HEK293 (cell line): ENCODE data around the gene TIAM1.

ENCODE experiments used
- CTCF ChIA-PET: fragments of 350-600 bp; formaldehyde crosslinking; extraction: SDS; loops from one replicate; lab custom pipeline; 2021; ENCODE audit warnings: antibody characterized with exemption; lab: Yijun Ruan, JAX
- POLR2A ChIA-PET: fragments of 300-600 bp; formaldehyde crosslinking; extraction: SDS; loops from one replicate; lab custom pipeline; 2020; ENCODE audit warnings: antibody characterized with exemption, inconsistent platforms; lab: Yijun Ruan, JAX
- H3K27ac ChIP-seq: fragments of 200-500 bp; sonication (Bioruptor generic); 2 replicates; pipeline ENCODE4 v1.5.1; 2014; ENCODE audit warnings: low read depth, low read length, control low read depth, inconsistent platforms; ENCODE audit errors: extremely low read depth
- H3K36me3 ChIP-seq, 2 experiments: fragments of 200-500 bp in 1 of 2; sonication (Bioruptor generic) in 1 of 2; 1 replicate in 1 of 2; 2 replicates in 1 of 2; pipeline ENCODE4 v1.5.1; 2014 to 2017; ENCODE audit warnings: inconsistent platforms in 2 of 2, low read length in 2 of 2; ENCODE audit not compliant: control insufficient read depth in 2 of 2, insufficient read depth in 1 of 2
- H3K4me1 ChIP-seq: fragments of 200-500 bp; sonication (Bioruptor generic); 2 replicates; pipeline ENCODE4 v1.5.1; 2014; ENCODE audit warnings: mild to moderate bottlenecking, low read length, inconsistent platforms; ENCODE audit not compliant: control insufficient read depth, insufficient read depth
- H3K4me3 ChIP-seq: 2 replicates; pipeline ENCODE4 v1.5.1; 2011; ENCODE audit warnings: low read depth, mild to moderate bottlenecking, control low read depth, low read length, moderate library complexity
- H3K9me3 ChIP-seq: fragments of 200-500 bp; sonication (Bioruptor generic); 2 replicates; pipeline ENCODE4 v1.5.1; 2014; ENCODE audit warnings: low read depth, low read length, inconsistent platforms; ENCODE audit not compliant: control insufficient read depth, insufficient read depth
- EGR2 ChIP-seq: fragments of 450-650 bp; formaldehyde crosslinking; IDR thresholded peaks from 2 replicates; pipeline ENCODE4 v1.5.1; 2016; ENCODE audit warnings: low read depth, missing biosample characterization, missing genetic modification characterization
- KLF8 ChIP-seq: fragments of 450-650 bp; formaldehyde crosslinking; IDR thresholded peaks from 2 replicates; pipeline ENCODE4 v1.5.1; 2016; ENCODE audit warnings: missing biosample characterization, missing genetic modification characterization
- OSR2 ChIP-seq: fragments of 450-650 bp; formaldehyde crosslinking; IDR thresholded peaks from 2 replicates; pipeline ENCODE4 v1.5.1; 2016; ENCODE audit warnings: missing biosample characterization, missing genetic modification characterization
- OVOL3 ChIP-seq: fragments of 450-650 bp; formaldehyde crosslinking; IDR thresholded peaks from 2 replicates; pipeline ENCODE4 v1.5.1; 2016; ENCODE audit warnings: missing biosample characterization, missing genetic modification characterization
- PATZ1 ChIP-seq: fragments of 450-650 bp; formaldehyde crosslinking; IDR thresholded peaks from 2 replicates; pipeline ENCODE4 v1.5.1; 2016; ENCODE audit warnings: missing biosample characterization, missing genetic modification characterization
- RBAK ChIP-seq: fragments of 450-650 bp; formaldehyde crosslinking; IDR thresholded peaks from 2 replicates; pipeline ENCODE4 v1.5.1; 2016; ENCODE audit warnings: missing biosample characterization, missing genetic modification characterization
- ZBTB1 ChIP-seq: fragments of 450-650 bp; formaldehyde crosslinking; IDR thresholded peaks from 2 replicates; pipeline ENCODE4 v1.5.1; 2016; ENCODE audit warnings: missing biosample characterization, missing genetic modification characterization
- ZBTB17 ChIP-seq: fragments of 450-650 bp; formaldehyde crosslinking; IDR thresholded peaks from 2 replicates; pipeline ENCODE4 v1.5.1; 2016; ENCODE audit warnings: missing biosample characterization, missing genetic modification characterization
- ZFP69B ChIP-seq: fragments of 450-650 bp; formaldehyde crosslinking; IDR thresholded peaks from 2 replicates; pipeline ENCODE4 v1.5.1; 2016; ENCODE audit warnings: missing biosample characterization, missing genetic modification characterization
- ZIC2 ChIP-seq: fragments of 450-650 bp; formaldehyde crosslinking; IDR thresholded peaks from 2 replicates; pipeline ENCODE4 v1.5.1; 2016; ENCODE audit warnings: missing biosample characterization, missing genetic modification characterization
- ZNF146 ChIP-seq: fragments of 450-650 bp; formaldehyde crosslinking; IDR thresholded peaks from 2 replicates; pipeline ENCODE4 v1.5.1; 2016; ENCODE audit warnings: missing biosample characterization, missing genetic modification characterization
- ZNF184 ChIP-seq: fragments of 450-650 bp; IDR thresholded peaks from 2 replicates; pipeline ENCODE4 v1.5.1; 2018; ENCODE audit warnings: missing biosample characterization, mild to moderate bottlenecking, missing genetic modification characterization
- ZNF223 ChIP-seq: fragments of 450-650 bp; formaldehyde crosslinking; IDR thresholded peaks from 2 replicates; pipeline ENCODE4 v1.5.1; 2016; ENCODE audit warnings: missing biosample characterization, missing genetic modification characterization
- ZNF341 ChIP-seq: fragments of 450-650 bp; formaldehyde crosslinking; IDR thresholded peaks from 2 replicates; pipeline ENCODE4; 2016; ENCODE audit warnings: low read depth, missing biosample characterization, missing genetic modification characterization
- ZNF394 ChIP-seq: fragments of 450-650 bp; formaldehyde crosslinking; IDR thresholded peaks from 2 replicates; pipeline ENCODE4 v1.5.1; 2016; ENCODE audit warnings: missing biosample characterization, missing genetic modification characterization, mild to moderate bottlenecking, moderate library complexity, borderline replicate concordance
- ZNF404 ChIP-seq: fragments of 450-650 bp; formaldehyde crosslinking; IDR thresholded peaks from 2 replicates; pipeline ENCODE4 v1.5.1; 2017; ENCODE audit warnings: missing biosample characterization, missing genetic modification characterization
- ZNF449 ChIP-seq: fragments of 450-650 bp; formaldehyde crosslinking; IDR thresholded peaks from 2 replicates; pipeline ENCODE4 v1.5.1; 2017; ENCODE audit warnings: missing biosample characterization, mild to moderate bottlenecking, missing genetic modification characterization, moderate library complexity
- ZNF473 ChIP-seq: fragments of 450-650 bp; formaldehyde crosslinking; IDR thresholded peaks from 2 replicates; pipeline ENCODE4 v1.5.1; 2017; ENCODE audit warnings: missing biosample characterization, missing genetic modification characterization
- ZNF48 ChIP-seq: fragments of 450-650 bp; formaldehyde crosslinking; IDR thresholded peaks from 2 replicates; pipeline ENCODE4 v1.5.1; 2016; ENCODE audit warnings: missing biosample characterization, missing genetic modification characterization
- ZNF501 ChIP-seq: fragments of 450-650 bp; formaldehyde crosslinking; IDR thresholded peaks from 2 replicates; pipeline ENCODE4 v1.5.1; 2016; ENCODE audit warnings: missing biosample characterization, missing genetic modification characterization
- ZNF510 ChIP-seq: fragments of 450-650 bp; formaldehyde crosslinking; IDR thresholded peaks from 2 replicates; pipeline ENCODE4 v1.5.1; 2018; ENCODE audit warnings: mild to moderate bottlenecking, missing genetic modification characterization, missing biosample characterization; ENCODE audit not compliant: insufficient replicate concordance
- ZNF514 ChIP-seq: fragments of 450-650 bp; formaldehyde crosslinking; IDR thresholded peaks from 2 replicates; pipeline ENCODE4 v1.5.1; 2016; ENCODE audit warnings: missing biosample characterization, missing genetic modification characterization
- ZNF560 ChIP-seq: fragments of 450-650 bp; formaldehyde crosslinking; IDR thresholded peaks from 2 replicates; pipeline ENCODE4 v1.5.1; 2017; ENCODE audit warnings: missing biosample characterization, missing genetic modification characterization, borderline replicate concordance
- ZNF585B ChIP-seq: fragments of 450-650 bp; formaldehyde crosslinking; IDR thresholded peaks from 2 replicates; pipeline ENCODE4 v1.5.1; 2016; ENCODE audit warnings: missing biosample characterization, missing genetic modification characterization
- ZNF600 ChIP-seq: fragments of 450-650 bp; formaldehyde crosslinking; IDR thresholded peaks from 2 replicates; pipeline ENCODE4 v1.5.1; 2016; ENCODE audit warnings: missing biosample characterization, missing genetic modification characterization
- ZNF610 ChIP-seq: fragments of 450-650 bp; formaldehyde crosslinking; IDR thresholded peaks from 2 replicates; pipeline ENCODE4 v1.5.1; 2016; ENCODE audit warnings: missing biosample characterization, missing genetic modification characterization, borderline replicate concordance
- ZNF792 ChIP-seq: fragments of 450-650 bp; formaldehyde crosslinking; IDR thresholded peaks from 2 replicates; pipeline ENCODE4 v1.5.1; 2016; ENCODE audit warnings: missing biosample characterization, missing genetic modification characterization
- ZNF843 ChIP-seq: fragments of 450-650 bp; formaldehyde crosslinking; IDR thresholded peaks from 2 replicates; pipeline ENCODE4 v1.5.1; 2016; ENCODE audit warnings: missing biosample characterization, missing genetic modification characterization
- ZSCAN23 ChIP-seq: fragments of 450-650 bp; formaldehyde crosslinking; IDR thresholded peaks from 2 replicates; pipeline ENCODE4 v1.5.1; 2016; ENCODE audit warnings: missing biosample characterization, missing genetic modification characterization
- TF ChIP-seq, protein P1 (sequence below): fragments of 450-650 bp; formaldehyde crosslinking; IDR thresholded peaks from 2 replicates; pipeline ENCODE4 v1.5.1; 2016; ENCODE audit warnings: missing biosample characterization, missing genetic modification characterization
- TF ChIP-seq, protein P2 (sequence below): fragments of 450-650 bp; formaldehyde crosslinking; IDR thresholded peaks from 2 replicates; pipeline ENCODE4 v1.5.1; 2016; ENCODE audit warnings: missing biosample characterization, missing genetic modification characterization
- TF ChIP-seq, protein P3 (sequence below): fragments of 450-650 bp; formaldehyde crosslinking; IDR thresholded peaks from 2 replicates; pipeline ENCODE4 v1.5.1; 2016; ENCODE audit warnings: missing biosample characterization, missing genetic modification characterization

TIAM1 gene

DNA sequence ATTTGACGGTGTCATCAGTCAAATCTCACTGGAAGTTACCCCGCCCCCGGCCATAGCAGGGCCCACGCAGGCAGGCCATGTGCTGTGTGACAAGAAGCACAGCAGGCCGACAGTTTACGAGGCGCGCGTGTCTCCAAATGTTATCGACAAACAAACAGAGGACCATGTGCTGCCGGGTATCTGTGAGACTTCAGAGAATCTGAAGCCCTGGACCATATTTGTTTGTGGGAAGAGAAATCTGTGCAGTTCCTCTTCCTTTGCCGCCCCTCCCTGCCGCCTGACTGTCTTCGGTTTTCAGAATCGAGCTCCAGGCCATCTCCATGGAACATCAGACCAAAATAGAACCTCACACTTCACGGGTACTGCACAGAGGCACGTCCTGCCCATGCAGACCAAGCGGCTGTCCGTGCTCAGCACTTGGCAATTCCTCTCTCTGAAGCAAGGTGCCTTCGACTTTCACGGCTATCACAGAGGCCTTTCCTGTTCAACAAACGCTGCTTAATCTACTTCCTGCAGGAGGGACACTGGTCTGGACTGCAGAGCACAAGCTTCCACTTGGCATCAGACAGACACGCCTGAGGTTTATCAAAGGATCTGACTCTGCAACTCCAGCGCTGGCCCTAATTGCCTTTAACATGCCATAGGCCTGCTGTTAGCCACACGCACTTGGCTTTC, 170.0 kb downstream of the TIAM1 start:
- ChIA-PET POLR2A (no interaction called here), CTCF (interaction anchor here (0.7 to 2.5 kb wide), 5 partner anchors 7 to 407 kb away, joined by 3 to 18 read pairs (median 4); no protein-coding TSS in a partner anchor)
- no peak overlapping the region for H3K4me3 ChIP-seq
- no peak overlapping the region for H3K27ac ChIP-seq
- H3K36me3 ChIP-seq, result peaks cover 0 to 4% of the 10 kb centered on the region in 2 experiments; a peak in 1 of 3 replicates
- H3K9me3 ChIP-seq, result no peaks in the 10 kb centered on the region
- no peaks in the 10 kb centered on the region for H3K4me1 ChIP-seq
- TF ChIP-seq ZFP69B (tag by site-specific recombination) (peak; percentile 61; the same call in 1 of the 2 replicates), ZNF223 (tag by site-specific recombination) (no peak), ZNF341 (tag by site-specific recombination) (peak; percentile 52; the same call in 1 of the 2 replicates), ZNF184 (no peak), EGR2 (tag by site-specific recombination) (peak; percentile 82), ZNF501 (tag by site-specific recombination) (no peak), ZNF792 (tag by site-specific recombination) (no peak), KLF8 (no peak), ZNF473 (tag by site-specific recombination) (no peak), RBAK (tag by site-specific recombination) (no peak), ZNF146 (tag by site-specific recombination) (no peak), ZNF585B (tag by site-specific recombination) (no peak), ZNF560 (tag by site-specific recombination) (no peak), ZNF394 (no peak), ZNF600 (tag by site-specific recombination) (peak; percentile 73; the same call in 1 of the 2 replicates), ZIC2 (tag by site-specific recombination) (peak; percentile 39; the same call in 1 of the 2 replicates), ZBTB17 (peak; percentile 45), OVOL3 (no peak), ZNF449 (tag by site-specific recombination) (no peak), ZNF404 (tag by site-specific recombination) (no peak), ZNF510 (tag by site-specific recombination) (no peak), ZNF610 (tag by site-specific recombination) (no peak), ZNF48 (tag by site-specific recombination) (no peak), OSR2 (tag by site-specific recombination) (0 out of 2 replicates have a peak, but pooled peaks have one; percentile 16), ZSCAN23 (tag by site-specific recombination) (no peak), ZNF843 (no peak), PATZ1 (tag by site-specific recombination) (no peak), ZNF514 (tag by site-specific recombination) (no peak), ZBTB1 (no peak)
- TF ChIP-seq, protein P1, sequence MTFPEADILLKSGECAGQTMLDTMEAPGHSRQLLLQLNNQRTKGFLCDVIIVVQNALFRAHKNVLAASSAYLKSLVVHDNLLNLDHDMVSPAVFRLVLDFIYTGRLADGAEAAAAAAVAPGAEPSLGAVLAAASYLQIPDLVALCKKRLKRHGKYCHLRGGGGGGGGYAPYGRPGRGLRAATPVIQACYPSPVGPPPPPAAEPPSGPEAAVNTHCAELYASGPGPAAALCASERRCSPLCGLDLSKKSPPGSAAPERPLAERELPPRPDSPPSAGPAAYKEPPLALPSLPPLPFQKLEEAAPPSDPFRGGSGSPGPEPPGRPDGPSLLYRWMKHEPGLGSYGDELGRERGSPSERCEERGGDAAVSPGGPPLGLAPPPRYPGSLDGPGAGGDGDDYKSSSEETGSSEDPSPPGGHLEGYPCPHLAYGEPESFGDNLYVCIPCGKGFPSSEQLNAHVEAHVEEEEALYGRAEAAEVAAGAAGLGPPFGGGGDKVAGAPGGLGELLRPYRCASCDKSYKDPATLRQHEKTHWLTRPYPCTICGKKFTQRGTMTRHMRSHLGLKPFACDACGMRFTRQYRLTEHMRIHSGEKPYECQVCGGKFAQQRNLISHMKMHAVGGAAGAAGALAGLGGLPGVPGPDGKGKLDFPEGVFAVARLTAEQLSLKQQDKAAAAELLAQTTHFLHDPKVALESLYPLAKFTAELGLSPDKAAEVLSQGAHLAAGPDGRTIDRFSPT, result no peak
- TF ChIP-seq, protein P2, sequence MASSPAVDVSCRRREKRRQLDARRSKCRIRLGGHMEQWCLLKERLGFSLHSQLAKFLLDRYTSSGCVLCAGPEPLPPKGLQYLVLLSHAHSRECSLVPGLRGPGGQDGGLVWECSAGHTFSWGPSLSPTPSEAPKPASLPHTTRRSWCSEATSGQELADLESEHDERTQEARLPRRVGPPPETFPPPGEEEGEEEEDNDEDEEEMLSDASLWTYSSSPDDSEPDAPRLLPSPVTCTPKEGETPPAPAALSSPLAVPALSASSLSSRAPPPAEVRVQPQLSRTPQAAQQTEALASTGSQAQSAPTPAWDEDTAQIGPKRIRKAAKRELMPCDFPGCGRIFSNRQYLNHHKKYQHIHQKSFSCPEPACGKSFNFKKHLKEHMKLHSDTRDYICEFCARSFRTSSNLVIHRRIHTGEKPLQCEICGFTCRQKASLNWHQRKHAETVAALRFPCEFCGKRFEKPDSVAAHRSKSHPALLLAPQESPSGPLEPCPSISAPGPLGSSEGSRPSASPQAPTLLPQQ (tag by site-specific recombination), result peak; percentile 84
- TF ChIP-seq, protein P3, sequence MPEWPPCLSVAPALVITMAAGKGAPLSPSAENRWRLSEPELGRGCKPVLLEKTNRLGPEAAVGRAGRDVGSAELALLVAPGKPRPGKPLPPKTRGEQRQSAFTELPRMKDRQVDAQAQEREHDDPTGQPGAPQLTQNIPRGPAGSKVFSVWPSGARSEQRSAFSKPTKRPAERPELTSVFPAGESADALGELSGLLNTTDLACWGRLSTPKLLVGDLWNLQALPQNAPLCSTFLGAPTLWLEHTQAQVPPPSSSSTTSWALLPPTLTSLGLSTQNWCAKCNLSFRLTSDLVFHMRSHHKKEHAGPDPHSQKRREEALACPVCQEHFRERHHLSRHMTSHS (tag by site-specific recombination), result no peak
